Measurements from ENCODE around the gene GBA2.

- TF ChIP-seq CTCF (IDR thresholded peaks at IDR 0.05) (no peak), POLR2A (IDR thresholded peaks at IDR 0.05) (no peak), POLR2AphosphoS5 (IDR thresholded peaks at IDR 0.05) (no peak)
Measured at GRCh38 chr9:35745569-35745968, 3.5 kb downstream of the GBA2 start.

All from prostate gland (tissue), 2 donors.